ENCODE results near the gene RDX. TPM values are rescaled to one million over a fixed set of nuclear protein-coding genes. Genes with fewer than 3 reads are reported as not detected.

RDX gene
- 65.6 and 73.5 TPM in 2 replicates for total RNA-seq

GRCh38 chr11:110296226-110297075, at the start of gene RDX:
Gene RDX, minus strand, starts transcription at chr11:110296614. Its CDS starts 16,922 bp downstream, at chr11:110279692.

Other genes with a start within 250 kb of the RDX start
- 11.2 and 12.5 TPM in 2 replicates for gene ZC3H12C, start 203.2 kb downstream of the RDX start, total RNA-seq
- 10.1 and 10.3 TPM in 2 replicates for gene FDX1, start 133.3 kb upstream of the RDX start, total RNA-seq